HCT116 (cell line): Measurements from ENCODE around the gene RPL27. TPM values are rescaled to one million over a fixed set of nuclear protein-coding genes. Genes with fewer than 3 reads are reported as not detected.

Source experiments
- ATAC-seq: fragments of 200-7000 bp; cut with Tn5 transposase; 2 replicates; pipeline ENCODE4 v1.9.1; 2020; ENCODE audit warnings: mild to moderate bottlenecking, moderate library complexity
- BruUV-seq: library from RNA; stranded (reverse); fragments of 400-500 nt; replicated peaks from 2 replicates; lab custom pipeline; 2021; lab: Mats Ljungman, UMichigan
- CTCF ChIA-PET: fragments of 300-600 bp; sonication (Branson Sonifier 250); formaldehyde crosslinking; loops from one replicate; lab custom pipeline; 2021; ENCODE audit warnings: antibody characterized with exemption; lab: Charles Lee
- POLR2A ChIA-PET: fragments of 300-600, 350-600 bp; sonication (Branson Sonifier 250); formaldehyde crosslinking; loops from one replicate; lab custom pipeline; 2021; ENCODE audit warnings: antibody characterized with exemption; lab: Charles Lee
- RAD21 ChIA-PET, 2 experiments: fragments of 300-600 bp; sonication (Branson Sonifier 250); formaldehyde crosslinking; loops; one replicate each; lab custom pipeline; 2023; ENCODE audit warnings: low total read pairs in 2 of 2; ENCODE audit not compliant: uncharacterized antibody in 2 of 2, unreplicated experiment in 2 of 2, low non-redundant PET in 1 of 2; lab: Charles Lee
- DNase-seq: peaks from one replicate; pipeline ENCODE4 v3.0.0-alpha.2; 2010; ENCODE audit warnings: low read depth, low spot score
- H2AFZ ChIP-seq: fragments of 200-600 bp; shearing (Covaris generic), sonication (generic); 2 replicates; pipeline ENCODE4 v1.6.1; 2017; ENCODE audit warnings: low read depth, mixed run types, mixed read lengths, antibody characterized with exemption, low read length; ENCODE audit not compliant: poor library complexity, severe bottlenecking
- H3K27ac ChIP-seq: 2 replicates; pipeline ENCODE4 v1.5.1; 2012; ENCODE audit warnings: low read depth, low read length
- H3K27me3 ChIP-seq: fragments of 200-600 bp; sonication (generic); 2 replicates; pipeline ENCODE4 v1.6.1; 2016; ENCODE audit warnings: mixed run types, low read length, mixed read lengths; ENCODE audit not compliant: insufficient read depth
- H3K36me3 ChIP-seq, 2 experiments: fragments of 200-500 bp in 1 of 2; fragments of 200-600 bp in 1 of 2; sonication (Bioruptor generic) in 1 of 2; sonication (generic) in 1 of 2; 2 replicates each; pipeline versions ENCODE4 v1.5.1 to v1.6.1; 2014 to 2016; ENCODE audit warnings: low read length in 2 of 2, inconsistent platforms in 1 of 2, mixed read lengths in 1 of 2, mixed run types in 1 of 2; ENCODE audit not compliant: insufficient read depth in 2 of 2, control insufficient read depth in 1 of 2
- H3K4me1 ChIP-seq, 2 experiments: fragments of 200-600 bp in 1 of 2; sonication (generic) in 1 of 2; 2 replicates each; pipeline versions ENCODE4 v1.5.1 to v1.6.1; 2012 to 2017; ENCODE audit warnings: low read length in 2 of 2, inconsistent platforms in 1 of 2, mild to moderate bottlenecking in 1 of 2, mixed read lengths in 1 of 2, mixed run types in 1 of 2, moderate library complexity in 1 of 2; ENCODE audit not compliant: insufficient read depth in 2 of 2, control insufficient read depth in 1 of 2
- H3K4me2 ChIP-seq: fragments of 200-600 bp; sonication (generic); 2 replicates; pipeline ENCODE4 v1.6.1; 2017; ENCODE audit warnings: mixed run types, low read length, mixed read lengths
- H3K4me3 ChIP-seq, 2 experiments: fragments of 200-600 bp in 1 of 2; sonication (generic) in 1 of 2; replicated peaks in 1 of 2; 2 replicates each; pipeline ENCODE4 v1.5.1; 2011 to 2016; ENCODE audit warnings: low read length in 2 of 2, control low read depth in 1 of 2, low read depth in 1 of 2, mild to moderate bottlenecking in 1 of 2, mixed read lengths in 1 of 2, mixed run types in 1 of 2
- H3K79me2 ChIP-seq: fragments of 200-600 bp; sonication (generic); 2 replicates; pipeline ENCODE4 v1.6.1; 2017; ENCODE audit warnings: mild to moderate bottlenecking, mixed run types, low read length, moderate library complexity, mixed read lengths; ENCODE audit not compliant: insufficient read depth
- H3K9ac ChIP-seq: fragments of 200-600 bp; sonication (generic); 2 replicates; pipeline ENCODE4 v1.6.1; 2016; ENCODE audit warnings: low read length, mixed read lengths
- H3K9me2 ChIP-seq: fragments of 200-600 bp; sonication (generic), shearing (Covaris generic); 2 replicates; pipeline ENCODE4 v1.6.1; 2017; ENCODE audit warnings: mixed run types, mild to moderate bottlenecking, moderate library complexity; ENCODE audit not compliant: insufficient read depth
- H3K9me3 ChIP-seq, 2 experiments: fragments of 200-500 bp in 1 of 2; fragments of 200-600 bp in 1 of 2; sonication (Bioruptor generic) in 1 of 2; sonication (generic) in 1 of 2; 2 replicates each; pipeline ENCODE4 v1.6.1; 2014 to 2017; ENCODE audit warnings: low read length in 2 of 2, mixed read lengths in 2 of 2, inconsistent platforms in 1 of 2, low read depth in 1 of 2, mild to moderate bottlenecking in 1 of 2, mixed run types in 1 of 2, moderate library complexity in 1 of 2; ENCODE audit not compliant: control insufficient read depth in 1 of 2, insufficient read depth in 1 of 2
- H4K20me1 ChIP-seq: fragments of 200-600 bp; sonication (generic), shearing (Covaris generic); 2 replicates; pipeline ENCODE4 v1.6.1; 2017; ENCODE audit warnings: mixed run types, mild to moderate bottlenecking, moderate library complexity; ENCODE audit not compliant: insufficient read depth
- CBX3 ChIP-seq: IDR thresholded peaks from 2 replicates; pipeline ENCODE4 v1.6.1; 2012; ENCODE audit warnings: low read depth
- CEBPB ChIP-seq: IDR thresholded peaks from 2 replicates; pipeline ENCODE4 v1.6.1; 2012; ENCODE audit warnings: low read depth
- EGR1 ChIP-seq: IDR thresholded peaks from 2 replicates; pipeline ENCODE4 v1.6.1; 2012; ENCODE audit warnings: low read depth
- EZH2phosphoT487 ChIP-seq: fragments of 200-600 bp; IDR thresholded peaks from 2 replicates; pipeline ENCODE4 v1.6.1; 2018; ENCODE audit warnings: antibody characterized with exemption, borderline replicate concordance
- JUND ChIP-seq: IDR thresholded peaks from 2 replicates; pipeline ENCODE4 v1.6.1; 2012
- POLR2AphosphoS5 ChIP-seq: IDR thresholded peaks from 2 replicates; pipeline ENCODE4 v1.6.1; 2011; ENCODE audit warnings: mild to moderate bottlenecking, low read depth, low read length, moderate library complexity
- RAD21 ChIP-seq: IDR thresholded peaks from 2 replicates; pipeline ENCODE4 v1.6.1; 2012; ENCODE audit warnings: low read depth, mild to moderate bottlenecking
- SIN3A ChIP-seq: IDR thresholded peaks from 2 replicates; pipeline ENCODE4 v1.6.1; 2012; ENCODE audit warnings: low read depth
- SP1 ChIP-seq: IDR thresholded peaks from 2 replicates; pipeline ENCODE4 v1.6.1; 2012; ENCODE audit warnings: low read depth
- SRF ChIP-seq: IDR thresholded peaks from 2 replicates; pipeline ENCODE4 v1.6.1; 2012; ENCODE audit warnings: low read depth
- TCF7L2 ChIP-seq: IDR thresholded peaks from 2 replicates; pipeline ENCODE4 v1.7.0; 2011; ENCODE audit warnings: borderline replicate concordance, inconsistent platforms; ENCODE audit not compliant: insufficient read depth, insufficient read length; ENCODE audit errors: extremely low read depth
- ZFX ChIP-seq: fragments of 450-650 bp; IDR thresholded peaks from 2 replicates; pipeline ENCODE4 v1.6.1; 2017
- intact Hi-C: fragments of 100-400 bp; cut with micrococcal nuclease; formaldehyde crosslinking; loops from 2 replicates; pipeline ENCODE4 v1.10.0; 2022
- total RNA-seq: library from RNA; stranded (reverse); gene quantifications from one replicate; pipeline ENCODE4 v1.2.1, GENCODE V29; 2021; ENCODE audit not compliant: unreplicated experiment
- TF ChIP-seq, protein P1 (sequence below), 3 experiments: fragments of 200-600 bp in 1 of 3; sonication (generic) in 1 of 3; IDR thresholded peaks in 2 of 3; conservative IDR thresholded peaks in 1 of 3; 2 replicates each; pipeline ENCODE4 v1.5.1; 2012 to 2017; ENCODE audit warnings: low read depth in 2 of 3, low read length in 2 of 3, antibody characterized with exemption in 1 of 3, borderline replicate concordance in 1 of 3, control low read depth in 1 of 3, mild to moderate bottlenecking in 1 of 3, mixed read lengths in 1 of 3, mixed run types in 1 of 3, moderate library complexity in 1 of 3; ENCODE audit not compliant: insufficient read depth in 1 of 3
- TF ChIP-seq, protein P2 (sequence below): IDR thresholded peaks from 2 replicates; pipeline ENCODE4 v1.6.1; 2012
- TF ChIP-seq, protein P3 (sequence below): IDR thresholded peaks from 2 replicates; pipeline ENCODE4 v1.6.1; 2011; ENCODE audit warnings: mild to moderate bottlenecking, low read length, moderate library complexity; ENCODE audit not compliant: insufficient replicate concordance; ENCODE audit errors: extremely low read depth
- TF ChIP-seq, protein P4 (sequence below): IDR thresholded peaks from 2 replicates; pipeline ENCODE4 v1.6.1; 2012

Gene RPL27
- total RNA-seq, 1 experiment from 2014 or later: 1,295 TPM

DNA sequence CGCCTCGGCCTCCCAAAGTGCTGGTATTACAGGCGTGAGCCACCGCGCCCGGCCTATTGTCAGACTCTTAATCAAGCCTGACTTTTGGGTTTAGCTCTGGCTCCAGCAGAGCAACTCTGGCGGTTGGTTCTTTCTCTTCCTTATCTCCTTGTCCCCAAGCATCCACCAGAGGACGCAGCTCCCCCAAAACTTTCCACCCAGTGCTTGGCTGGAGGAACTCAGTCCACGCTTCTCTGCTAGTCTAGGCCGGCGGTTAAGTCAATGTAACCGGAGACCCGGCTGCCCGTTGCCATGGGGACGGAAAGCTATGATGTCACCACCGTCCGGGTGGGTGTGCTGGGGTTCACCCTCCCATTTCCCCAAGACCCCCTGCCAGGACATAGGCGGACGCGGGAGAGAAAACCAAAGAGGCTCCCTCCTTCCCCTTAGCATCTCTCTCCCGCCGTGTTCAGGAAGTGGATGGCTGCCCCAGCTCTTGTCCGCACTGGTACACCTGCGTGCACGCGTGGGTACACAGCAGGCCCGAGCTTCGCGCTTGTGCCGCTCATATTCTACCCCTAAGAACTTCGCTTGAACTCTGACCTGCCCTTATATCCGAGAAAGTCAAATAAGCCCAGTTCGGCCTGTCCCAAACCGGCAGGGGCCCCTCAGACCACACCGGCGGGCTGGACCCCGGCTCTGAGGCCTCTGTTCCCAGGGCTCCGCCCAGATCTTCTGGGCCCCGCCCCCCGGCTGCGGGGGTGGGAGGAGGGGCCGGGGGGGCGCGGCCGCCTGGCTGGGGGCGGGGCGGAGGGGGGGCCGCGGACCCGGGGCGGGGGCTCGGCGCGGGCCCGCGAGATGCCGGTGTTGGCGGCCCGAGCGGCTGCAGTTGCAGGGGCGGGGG is 26.4 kb downstream of the RPL27 start, which contains the start of gene RND2 (continued):
- TF ChIP-seq, protein P1, sequence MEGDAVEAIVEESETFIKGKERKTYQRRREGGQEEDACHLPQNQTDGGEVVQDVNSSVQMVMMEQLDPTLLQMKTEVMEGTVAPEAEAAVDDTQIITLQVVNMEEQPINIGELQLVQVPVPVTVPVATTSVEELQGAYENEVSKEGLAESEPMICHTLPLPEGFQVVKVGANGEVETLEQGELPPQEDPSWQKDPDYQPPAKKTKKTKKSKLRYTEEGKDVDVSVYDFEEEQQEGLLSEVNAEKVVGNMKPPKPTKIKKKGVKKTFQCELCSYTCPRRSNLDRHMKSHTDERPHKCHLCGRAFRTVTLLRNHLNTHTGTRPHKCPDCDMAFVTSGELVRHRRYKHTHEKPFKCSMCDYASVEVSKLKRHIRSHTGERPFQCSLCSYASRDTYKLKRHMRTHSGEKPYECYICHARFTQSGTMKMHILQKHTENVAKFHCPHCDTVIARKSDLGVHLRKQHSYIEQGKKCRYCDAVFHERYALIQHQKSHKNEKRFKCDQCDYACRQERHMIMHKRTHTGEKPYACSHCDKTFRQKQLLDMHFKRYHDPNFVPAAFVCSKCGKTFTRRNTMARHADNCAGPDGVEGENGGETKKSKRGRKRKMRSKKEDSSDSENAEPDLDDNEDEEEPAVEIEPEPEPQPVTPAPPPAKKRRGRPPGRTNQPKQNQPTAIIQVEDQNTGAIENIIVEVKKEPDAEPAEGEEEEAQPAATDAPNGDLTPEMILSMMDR (IDR thresholded peaks at IDR 0.05 in 2 of 3, conservative IDR thresholded peaks at IDR 0.05 in 1 of 3; ENCODE audit: borderline replicate concordance in 1 of 3, insufficient read depth in 1 of 3, low read depth in 2 of 3, low read length in 2 of 3): peak in 2 of 3 experiments; percentile 63 to 75; a peak in 5 of 6 replicates
- TF ChIP-seq EZH2phosphoT487: no peak
- no peak for TF ChIP-seq JUND
- TF ChIP-seq, all 23 proteins: peak for 9

DNA sequence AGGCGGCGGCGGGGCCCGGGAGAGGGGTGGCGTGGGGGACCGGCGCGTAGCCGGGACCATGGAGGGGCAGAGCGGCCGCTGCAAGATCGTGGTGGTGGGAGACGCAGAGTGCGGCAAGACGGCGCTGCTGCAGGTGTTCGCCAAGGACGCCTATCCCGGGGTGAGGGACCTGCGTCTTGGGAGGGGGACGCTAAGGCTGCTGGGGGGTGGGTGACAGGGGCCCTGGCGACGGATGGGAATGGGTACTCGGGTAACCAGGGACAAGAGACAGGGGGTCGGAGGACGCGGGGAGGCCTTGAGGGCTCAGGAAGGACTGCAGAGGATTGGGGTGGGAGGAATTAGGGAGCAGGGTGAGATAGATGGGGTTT is 27.1 kb downstream of the RPL27 start:
- H3K27me3 ChIP-seq: no peaks in the 10 kb centered on the region
- DNase-seq: no peak
- POLR2A ChIA-PET: interaction anchor here (2.0 to 3.9 kb wide), 2 partner anchors 27 to 291 kb away, joined by 21 to 30 read pairs; partner anchors contain the start of gene RPL27
- BruUV-seq: no TSS peak
- intact Hi-C loops: loop anchor here (2.0 kb wide), 1 partner anchor 100 kb away; the partner anchor contains the start of gene BRCA1
- H3K9me3 ChIP-seq: no peaks in the 10 kb centered on the region
- H3K4me2 ChIP-seq: no peak overlapping the region
- no peak for ATAC-seq
- peaks cover 8 to 32% of the 10 kb centered on the region in 2 experiments; a peak in 3 of 4 replicates for H3K4me1 ChIP-seq
- CTCF ChIA-PET: interaction anchor here (1.4 to 1.8 kb wide), 3 partner anchors 14 to 146 kb away, joined by 3 to 12 read pairs (median 6); partner anchors contain the start of genes NBR1 and RPL27
- no peak overlapping the region for H2AFZ ChIP-seq
- RAD21 ChIA-PET: no interaction called here
- no peaks in the 10 kb centered on the region for H3K36me3 ChIP-seq
- H3K79me2 ChIP-seq: peaks cover 8% of the 10 kb centered on the region; the same call in 1 of the 2 replicates
- H3K9ac ChIP-seq: no peak overlapping the region
- H3K4me3 ChIP-seq: no peak overlapping the region
- no peak overlapping the region for H3K27ac ChIP-seq
- H3K9me2 ChIP-seq: no peaks in the 10 kb centered on the region
- no peaks in the 10 kb centered on the region for H4K20me1 ChIP-seq
- TF ChIP-seq SP1 (no peak), POLR2AphosphoS5 (no peak), SRF (no peak), RAD21 (no peak), CEBPB (no peak), TCF7L2 (no peak), JUND (no peak), SIN3A (no peak), ZFX (no peak), EGR1 (no peak), CBX3 (no peak)
- TF ChIP-seq, protein P2, sequence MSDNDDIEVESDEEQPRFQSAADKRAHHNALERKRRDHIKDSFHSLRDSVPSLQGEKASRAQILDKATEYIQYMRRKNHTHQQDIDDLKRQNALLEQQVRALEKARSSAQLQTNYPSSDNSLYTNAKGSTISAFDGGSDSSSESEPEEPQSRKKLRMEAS: no peak
- TF ChIP-seq, protein P3, sequence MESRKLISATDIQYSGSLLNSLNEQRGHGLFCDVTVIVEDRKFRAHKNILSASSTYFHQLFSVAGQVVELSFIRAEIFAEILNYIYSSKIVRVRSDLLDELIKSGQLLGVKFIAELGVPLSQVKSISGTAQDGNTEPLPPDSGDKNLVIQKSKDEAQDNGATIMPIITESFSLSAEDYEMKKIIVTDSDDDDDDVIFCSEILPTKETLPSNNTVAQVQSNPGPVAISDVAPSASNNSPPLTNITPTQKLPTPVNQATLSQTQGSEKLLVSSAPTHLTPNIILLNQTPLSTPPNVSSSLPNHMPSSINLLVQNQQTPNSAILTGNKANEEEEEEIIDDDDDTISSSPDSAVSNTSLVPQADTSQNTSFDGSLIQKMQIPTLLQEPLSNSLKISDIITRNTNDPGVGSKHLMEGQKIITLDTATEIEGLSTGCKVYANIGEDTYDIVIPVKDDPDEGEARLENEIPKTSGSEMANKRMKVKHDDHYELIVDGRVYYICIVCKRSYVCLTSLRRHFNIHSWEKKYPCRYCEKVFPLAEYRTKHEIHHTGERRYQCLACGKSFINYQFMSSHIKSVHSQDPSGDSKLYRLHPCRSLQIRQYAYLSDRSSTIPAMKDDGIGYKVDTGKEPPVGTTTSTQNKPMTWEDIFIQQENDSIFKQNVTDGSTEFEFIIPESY: no peak
- TF ChIP-seq, protein P4, sequence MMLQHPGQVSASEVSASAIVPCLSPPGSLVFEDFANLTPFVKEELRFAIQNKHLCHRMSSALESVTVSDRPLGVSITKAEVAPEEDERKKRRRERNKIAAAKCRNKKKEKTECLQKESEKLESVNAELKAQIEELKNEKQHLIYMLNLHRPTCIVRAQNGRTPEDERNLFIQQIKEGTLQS: no peak
